HEK293 (cell line): ENCODE results near the gene AVL9.

Experiments
- CTCF ChIA-PET: fragments of 350-600 bp; formaldehyde crosslinking; extraction: SDS; loops from one replicate; lab custom pipeline; 2021; ENCODE audit warnings: antibody characterized with exemption; lab: Yijun Ruan, JAX
- POLR2A ChIA-PET: fragments of 300-600 bp; formaldehyde crosslinking; extraction: SDS; loops from one replicate; lab custom pipeline; 2020; ENCODE audit warnings: antibody characterized with exemption, inconsistent platforms; lab: Yijun Ruan, JAX
- H3K27ac ChIP-seq: fragments of 200-500 bp; sonication (Bioruptor generic); 2 replicates; pipeline ENCODE4 v1.5.1; 2014; ENCODE audit warnings: low read depth, low read length, control low read depth, inconsistent platforms; ENCODE audit errors: extremely low read depth
- H3K36me3 ChIP-seq, 2 experiments: fragments of 200-500 bp in 1 of 2; sonication (Bioruptor generic) in 1 of 2; 1 replicate in 1 of 2; 2 replicates in 1 of 2; pipeline ENCODE4 v1.5.1; 2014 to 2017; ENCODE audit warnings: inconsistent platforms in 2 of 2, low read length in 2 of 2; ENCODE audit not compliant: control insufficient read depth in 2 of 2, insufficient read depth in 1 of 2
- H3K4me1 ChIP-seq: fragments of 200-500 bp; sonication (Bioruptor generic); 2 replicates; pipeline ENCODE4 v1.5.1; 2014; ENCODE audit warnings: mild to moderate bottlenecking, low read length, inconsistent platforms; ENCODE audit not compliant: control insufficient read depth, insufficient read depth
- H3K4me3 ChIP-seq: 2 replicates; pipeline ENCODE4 v1.5.1; 2011; ENCODE audit warnings: low read depth, mild to moderate bottlenecking, control low read depth, low read length, moderate library complexity
- H3K9me3 ChIP-seq: fragments of 200-500 bp; sonication (Bioruptor generic); 2 replicates; pipeline ENCODE4 v1.5.1; 2014; ENCODE audit warnings: low read depth, low read length, inconsistent platforms; ENCODE audit not compliant: control insufficient read depth, insufficient read depth
- BCL11B ChIP-seq: fragments of 450-650 bp; formaldehyde crosslinking; IDR thresholded peaks from 2 replicates; pipeline ENCODE4 v1.5.1; 2016; ENCODE audit warnings: low read depth, missing biosample characterization, missing genetic modification characterization
- EGR2 ChIP-seq: fragments of 450-650 bp; formaldehyde crosslinking; IDR thresholded peaks from 2 replicates; pipeline ENCODE4 v1.5.1; 2016; ENCODE audit warnings: low read depth, missing biosample characterization, missing genetic modification characterization
- GFI1B ChIP-seq: fragments of 450-650 bp; formaldehyde crosslinking; IDR thresholded peaks from 2 replicates; pipeline ENCODE4 v1.5.1; 2016; ENCODE audit warnings: missing biosample characterization, missing genetic modification characterization
- GLI2 ChIP-seq: fragments of 450-650 bp; formaldehyde crosslinking; IDR thresholded peaks from 2 replicates; pipeline ENCODE4; 2017; ENCODE audit warnings: missing biosample characterization, missing genetic modification characterization, low read depth, borderline replicate concordance
- GLI4 ChIP-seq: fragments of 450-650 bp; formaldehyde crosslinking; IDR thresholded peaks from 2 replicates; pipeline ENCODE4 v1.5.1; 2016; ENCODE audit warnings: missing biosample characterization, missing genetic modification characterization
- KLF1 ChIP-seq: fragments of 450-650 bp; formaldehyde crosslinking; IDR thresholded peaks from 2 replicates; pipeline ENCODE4 v1.5.1; 2016; ENCODE audit warnings: missing biosample characterization, missing genetic modification characterization
- RBAK ChIP-seq: fragments of 450-650 bp; formaldehyde crosslinking; IDR thresholded peaks from 2 replicates; pipeline ENCODE4 v1.5.1; 2016; ENCODE audit warnings: missing biosample characterization, missing genetic modification characterization
- REPIN1 ChIP-seq: fragments of 450-650 bp; formaldehyde crosslinking; IDR thresholded peaks from 2 replicates; pipeline ENCODE4 v1.5.1; 2017; ENCODE audit warnings: missing biosample characterization, missing genetic modification characterization, low read depth
- SP3 ChIP-seq: fragments of 450-650 bp; formaldehyde crosslinking; IDR thresholded peaks from 2 replicates; pipeline ENCODE4 v1.5.1; 2016; ENCODE audit warnings: missing biosample characterization, missing genetic modification characterization
- ZFHX2 ChIP-seq: fragments of 450-650 bp; formaldehyde crosslinking; conservative IDR thresholded peaks from 2 replicates; pipeline ENCODE4 v1.5.1; 2016; ENCODE audit warnings: missing biosample characterization, missing genetic modification characterization
- ZNF121 ChIP-seq: fragments of 450-650 bp; formaldehyde crosslinking; IDR thresholded peaks from 2 replicates; pipeline ENCODE4 v1.5.1; 2016; ENCODE audit warnings: missing biosample characterization, missing genetic modification characterization
- ZNF266 ChIP-seq: fragments of 450-650 bp; formaldehyde crosslinking; IDR thresholded peaks from 2 replicates; pipeline ENCODE4 v1.5.1; 2016; ENCODE audit warnings: missing biosample characterization, missing genetic modification characterization, low read depth
- ZNF501 ChIP-seq: fragments of 450-650 bp; formaldehyde crosslinking; IDR thresholded peaks from 2 replicates; pipeline ENCODE4 v1.5.1; 2016; ENCODE audit warnings: missing biosample characterization, missing genetic modification characterization
- ZNF549 ChIP-seq: fragments of 450-650 bp; IDR thresholded peaks from 2 replicates; pipeline ENCODE4 v1.5.1; 2018; ENCODE audit warnings: missing biosample characterization, missing genetic modification characterization, mild to moderate bottlenecking, inconsistent platforms, moderate library complexity
- ZNF596 ChIP-seq: fragments of 450-650 bp; IDR thresholded peaks from 2 replicates; pipeline ENCODE4 v1.5.0; 2018; ENCODE audit warnings: missing biosample characterization, mild to moderate bottlenecking, missing genetic modification characterization, moderate library complexity
- ZNF624 ChIP-seq: fragments of 450-650 bp; formaldehyde crosslinking; IDR thresholded peaks from 2 replicates; pipeline ENCODE4 v1.5.1; 2017; ENCODE audit warnings: missing biosample characterization, missing genetic modification characterization
- ZNF629 ChIP-seq: fragments of 450-650 bp; formaldehyde crosslinking; IDR thresholded peaks from 2 replicates; pipeline ENCODE4 v1.5.1; 2017; ENCODE audit warnings: missing biosample characterization, missing genetic modification characterization
- ZNF707 ChIP-seq: fragments of 450-650 bp; formaldehyde crosslinking; IDR thresholded peaks from 2 replicates; pipeline ENCODE4 v1.5.1; 2016; ENCODE audit warnings: missing biosample characterization, missing genetic modification characterization
- ZNF747 ChIP-seq: fragments of 450-650 bp; formaldehyde crosslinking; IDR thresholded peaks from 2 replicates; pipeline ENCODE4 v1.5.1; 2016; ENCODE audit warnings: missing biosample characterization, missing genetic modification characterization
- TF ChIP-seq, protein P1 (sequence below): fragments of 450-650 bp; formaldehyde crosslinking; IDR thresholded peaks from 2 replicates; pipeline ENCODE4 v1.5.1; 2017; ENCODE audit warnings: missing biosample characterization, missing genetic modification characterization
- TF ChIP-seq, protein P2 (sequence below): fragments of 450-650 bp; formaldehyde crosslinking; IDR thresholded peaks from 2 replicates; pipeline ENCODE4 v1.5.1; 2016; ENCODE audit warnings: missing biosample characterization, missing genetic modification characterization, borderline replicate concordance
- TF ChIP-seq, protein P3 (sequence below): fragments of 450-650 bp; formaldehyde crosslinking; IDR thresholded peaks from 2 replicates; pipeline ENCODE4 v1.5.1; 2016; ENCODE audit warnings: missing biosample characterization, missing genetic modification characterization
- TF ChIP-seq, protein P4 (sequence below): fragments of 450-650 bp; formaldehyde crosslinking; IDR thresholded peaks from 2 replicates; pipeline ENCODE4 v1.5.1; 2016; ENCODE audit warnings: missing biosample characterization, missing genetic modification characterization
- TF ChIP-seq, protein P5 (sequence below): fragments of 450-650 bp; formaldehyde crosslinking; IDR thresholded peaks from 2 replicates; pipeline ENCODE4 v1.5.1; 2016; ENCODE audit warnings: missing biosample characterization, missing genetic modification characterization, low read depth

AVL9 gene

DNA sequence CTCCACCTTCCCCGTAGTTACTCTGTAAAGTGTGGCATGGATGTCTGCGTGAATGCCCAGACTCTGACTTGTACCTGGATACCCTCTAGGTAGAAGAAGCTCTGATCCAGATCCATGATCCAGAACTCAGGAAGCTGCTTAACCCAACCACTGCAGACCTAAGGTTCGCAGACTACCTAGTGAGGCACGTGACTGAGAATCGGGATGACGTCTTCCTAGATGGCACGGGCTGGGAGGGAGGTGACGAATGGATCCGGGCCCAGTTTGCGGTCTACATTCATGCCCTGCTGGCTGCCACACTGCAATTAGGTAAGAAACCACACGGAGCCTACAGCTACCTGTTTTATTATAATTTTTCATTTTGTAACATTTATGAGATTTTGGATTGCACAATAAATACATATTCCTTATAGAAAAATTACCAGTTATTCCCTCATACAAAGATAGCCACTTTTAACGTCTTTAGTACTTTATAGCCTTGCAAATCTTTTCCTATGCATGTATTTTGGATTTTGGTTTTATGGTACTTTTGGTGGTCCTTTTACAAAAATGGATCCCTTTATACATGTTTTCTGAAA lies 77.9 kb downstream of the AVL9 start:
- Histone ChIP-seq H3K9me3 (no peaks in the 10 kb centered on the region), H3K36me3 (peaks cover 43 to 49% of the 10 kb centered on the region in 2 experiments), H3K4me1 (no peaks in the 10 kb centered on the region; the same call in 1 of the 2 replicates), H3K27ac (no peak overlapping the region), H3K4me3 (no peak overlapping the region)
- TF ChIP-seq RBAK (no peak), ZNF747 (tag by site-specific recombination) (no peak), ZNF707 (no peak), ZNF624 (tag by site-specific recombination) (no peak), ZNF121 (tag by site-specific recombination) (no peak), ZNF501 (tag by site-specific recombination) (no peak), SP3 (tag by site-specific recombination) (no peak), REPIN1 (tag by site-specific recombination) (no peak), ZNF266 (tag by site-specific recombination) (no peak), ZFHX2 (tag by site-specific recombination) (no peak)
- TF ChIP-seq, protein P1, sequence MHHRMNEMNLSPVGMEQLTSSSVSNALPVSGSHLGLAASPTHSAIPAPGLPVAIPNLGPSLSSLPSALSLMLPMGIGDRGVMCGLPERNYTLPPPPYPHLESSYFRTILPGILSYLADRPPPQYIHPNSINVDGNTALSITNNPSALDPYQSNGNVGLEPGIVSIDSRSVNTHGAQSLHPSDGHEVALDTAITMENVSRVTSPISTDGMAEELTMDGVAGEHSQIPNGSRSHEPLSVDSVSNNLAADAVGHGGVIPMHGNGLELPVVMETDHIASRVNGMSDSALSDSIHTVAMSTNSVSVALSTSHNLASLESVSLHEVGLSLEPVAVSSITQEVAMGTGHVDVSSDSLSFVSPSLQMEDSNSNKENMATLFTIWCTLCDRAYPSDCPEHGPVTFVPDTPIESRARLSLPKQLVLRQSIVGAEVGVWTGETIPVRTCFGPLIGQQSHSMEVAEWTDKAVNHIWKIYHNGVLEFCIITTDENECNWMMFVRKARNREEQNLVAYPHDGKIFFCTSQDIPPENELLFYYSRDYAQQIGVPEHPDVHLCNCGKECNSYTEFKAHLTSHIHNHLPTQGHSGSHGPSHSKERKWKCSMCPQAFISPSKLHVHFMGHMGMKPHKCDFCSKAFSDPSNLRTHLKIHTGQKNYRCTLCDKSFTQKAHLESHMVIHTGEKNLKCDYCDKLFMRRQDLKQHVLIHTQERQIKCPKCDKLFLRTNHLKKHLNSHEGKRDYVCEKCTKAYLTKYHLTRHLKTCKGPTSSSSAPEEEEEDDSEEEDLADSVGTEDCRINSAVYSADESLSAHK (tag by site-specific recombination): no peak
- ChIA-PET POLR2A (interaction anchor here (0.6 to 0.9 kb wide), 2 partner anchors 76 to 77 kb away, joined by 3 to 6 read pairs; no protein-coding TSS in a partner anchor), CTCF (interaction anchor here (0.5 to 0.9 kb wide), 2 partner anchors 29 to 145 kb away, joined by 4 to 5 read pairs; no protein-coding TSS in a partner anchor)

DNA sequence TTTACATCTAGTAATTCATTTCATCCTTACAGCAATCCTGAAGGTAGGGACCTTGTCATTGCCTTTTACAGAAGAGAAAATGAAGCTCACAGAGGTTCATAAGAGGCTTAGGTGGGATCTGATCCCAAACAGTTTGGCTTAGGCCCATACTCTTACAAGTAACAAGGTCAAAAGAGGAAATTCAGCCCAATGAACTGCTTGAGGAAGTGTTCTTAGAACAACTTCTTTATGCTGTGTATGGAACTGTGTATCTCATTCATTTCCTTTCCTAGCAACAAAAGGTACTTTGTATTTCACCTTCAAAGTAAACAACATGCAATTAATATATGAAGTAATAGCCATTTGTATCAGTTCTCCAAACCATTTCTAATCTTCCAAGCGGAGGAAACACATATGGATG lies 79.3 kb downstream of the AVL9 start:
- POLR2A ChIA-PET: no interaction called here
- H3K36me3 ChIP-seq: peaks cover 43 to 50% of the 10 kb centered on the region in 2 experiments
- CTCF ChIA-PET: no interaction called here
- TF ChIP-seq ZNF707: no peak
- no peak for TF ChIP-seq ZNF629 (tag by site-specific recombination)
- TF ChIP-seq EGR2 (tag by site-specific recombination): no peak
- TF ChIP-seq KLF1 (tag by site-specific recombination): no peak
- TF ChIP-seq, protein P2, sequence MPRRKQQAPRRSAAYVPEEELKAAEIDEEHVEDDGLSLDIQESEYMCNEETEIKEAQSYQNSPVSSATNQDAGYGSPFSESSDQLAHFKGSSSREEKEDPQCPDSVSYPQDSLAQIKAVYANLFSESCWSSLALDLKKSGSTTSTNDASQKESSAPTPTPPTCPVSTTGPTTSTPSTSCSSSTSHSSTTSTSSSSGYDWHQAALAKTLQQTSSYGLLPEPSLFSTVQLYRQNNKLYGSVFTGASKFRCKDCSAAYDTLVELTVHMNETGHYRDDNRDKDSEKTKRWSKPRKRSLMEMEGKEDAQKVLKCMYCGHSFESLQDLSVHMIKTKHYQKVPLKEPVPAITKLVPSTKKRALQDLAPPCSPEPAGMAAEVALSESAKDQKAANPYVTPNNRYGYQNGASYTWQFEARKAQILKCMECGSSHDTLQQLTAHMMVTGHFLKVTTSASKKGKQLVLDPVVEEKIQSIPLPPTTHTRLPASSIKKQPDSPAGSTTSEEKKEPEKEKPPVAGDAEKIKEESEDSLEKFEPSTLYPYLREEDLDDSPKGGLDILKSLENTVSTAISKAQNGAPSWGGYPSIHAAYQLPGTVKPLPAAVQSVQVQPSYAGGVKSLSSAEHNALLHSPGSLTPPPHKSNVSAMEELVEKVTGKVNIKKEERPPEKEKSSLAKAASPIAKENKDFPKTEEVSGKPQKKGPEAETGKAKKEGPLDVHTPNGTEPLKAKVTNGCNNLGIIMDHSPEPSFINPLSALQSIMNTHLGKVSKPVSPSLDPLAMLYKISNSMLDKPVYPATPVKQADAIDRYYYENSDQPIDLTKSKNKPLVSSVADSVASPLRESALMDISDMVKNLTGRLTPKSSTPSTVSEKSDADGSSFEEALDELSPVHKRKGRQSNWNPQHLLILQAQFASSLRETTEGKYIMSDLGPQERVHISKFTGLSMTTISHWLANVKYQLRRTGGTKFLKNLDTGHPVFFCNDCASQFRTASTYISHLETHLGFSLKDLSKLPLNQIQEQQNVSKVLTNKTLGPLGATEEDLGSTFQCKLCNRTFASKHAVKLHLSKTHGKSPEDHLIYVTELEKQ (tag by site-specific recombination): no peak
- TF ChIP-seq BCL11B: no peak
- TF ChIP-seq, protein P3, sequence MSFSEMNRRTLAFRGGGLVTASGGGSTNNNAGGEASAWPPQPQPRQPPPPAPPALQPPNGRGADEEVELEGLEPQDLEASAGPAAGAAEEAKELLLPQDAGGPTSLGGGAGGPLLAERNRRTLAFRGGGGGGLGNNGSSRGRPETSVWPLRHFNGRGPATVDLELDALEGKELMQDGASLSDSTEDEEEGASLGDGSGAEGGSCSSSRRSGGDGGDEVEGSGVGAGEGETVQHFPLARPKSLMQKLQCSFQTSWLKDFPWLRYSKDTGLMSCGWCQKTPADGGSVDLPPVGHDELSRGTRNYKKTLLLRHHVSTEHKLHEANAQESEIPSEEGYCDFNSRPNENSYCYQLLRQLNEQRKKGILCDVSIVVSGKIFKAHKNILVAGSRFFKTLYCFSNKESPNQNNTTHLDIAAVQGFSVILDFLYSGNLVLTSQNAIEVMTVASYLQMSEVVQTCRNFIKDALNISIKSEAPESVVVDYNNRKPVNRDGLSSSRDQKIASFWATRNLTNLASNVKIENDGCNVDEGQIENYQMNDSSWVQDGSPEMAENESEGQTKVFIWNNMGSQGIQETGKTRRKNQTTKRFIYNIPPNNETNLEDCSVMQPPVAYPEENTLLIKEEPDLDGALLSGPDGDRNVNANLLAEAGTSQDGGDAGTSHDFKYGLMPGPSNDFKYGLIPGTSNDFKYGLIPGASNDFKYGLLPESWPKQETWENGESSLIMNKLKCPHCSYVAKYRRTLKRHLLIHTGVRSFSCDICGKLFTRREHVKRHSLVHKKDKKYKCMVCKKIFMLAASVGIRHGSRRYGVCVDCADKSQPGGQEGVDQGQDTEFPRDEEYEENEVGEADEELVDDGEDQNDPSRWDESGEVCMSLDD (tag by site-specific recombination): no peak
- TF ChIP-seq, protein P4, sequence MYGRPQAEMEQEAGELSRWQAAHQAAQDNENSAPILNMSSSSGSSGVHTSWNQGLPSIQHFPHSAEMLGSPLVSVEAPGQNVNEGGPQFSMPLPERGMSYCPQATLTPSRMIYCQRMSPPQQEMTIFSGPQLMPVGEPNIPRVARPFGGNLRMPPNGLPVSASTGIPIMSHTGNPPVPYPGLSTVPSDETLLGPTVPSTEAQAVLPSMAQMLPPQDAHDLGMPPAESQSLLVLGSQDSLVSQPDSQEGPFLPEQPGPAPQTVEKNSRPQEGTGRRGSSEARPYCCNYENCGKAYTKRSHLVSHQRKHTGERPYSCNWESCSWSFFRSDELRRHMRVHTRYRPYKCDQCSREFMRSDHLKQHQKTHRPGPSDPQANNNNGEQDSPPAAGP (tag by site-specific recombination): no peak
- TF ChIP-seq ZNF549 (tag by site-specific recombination): no peak
- no peak for TF ChIP-seq ZNF596
- no peak for TF ChIP-seq GLI4 (tag by site-specific recombination)
- TF ChIP-seq GLI2: no peak
- TF ChIP-seq, protein P5, sequence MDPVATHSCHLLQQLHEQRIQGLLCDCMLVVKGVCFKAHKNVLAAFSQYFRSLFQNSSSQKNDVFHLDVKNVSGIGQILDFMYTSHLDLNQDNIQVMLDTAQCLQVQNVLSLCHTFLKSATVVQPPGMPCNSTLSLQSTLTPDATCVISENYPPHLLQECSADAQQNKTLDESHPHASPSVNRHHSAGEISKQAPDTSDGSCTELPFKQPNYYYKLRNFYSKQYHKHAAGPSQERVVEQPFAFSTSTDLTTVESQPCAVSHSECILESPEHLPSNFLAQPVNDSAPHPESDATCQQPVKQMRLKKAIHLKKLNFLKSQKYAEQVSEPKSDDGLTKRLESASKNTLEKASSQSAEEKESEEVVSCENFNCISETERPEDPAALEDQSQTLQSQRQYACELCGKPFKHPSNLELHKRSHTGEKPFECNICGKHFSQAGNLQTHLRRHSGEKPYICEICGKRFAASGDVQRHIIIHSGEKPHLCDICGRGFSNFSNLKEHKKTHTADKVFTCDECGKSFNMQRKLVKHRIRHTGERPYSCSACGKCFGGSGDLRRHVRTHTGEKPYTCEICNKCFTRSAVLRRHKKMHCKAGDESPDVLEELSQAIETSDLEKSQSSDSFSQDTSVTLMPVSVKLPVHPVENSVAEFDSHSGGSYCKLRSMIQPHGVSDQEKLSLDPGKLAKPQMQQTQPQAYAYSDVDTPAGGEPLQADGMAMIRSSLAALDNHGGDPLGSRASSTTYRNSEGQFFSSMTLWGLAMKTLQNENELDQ (tag by site-specific recombination): no peak
- TF ChIP-seq GFI1B (tag by site-specific recombination): no peak

More for the DNA sequence above, 79.3 kb downstream of the AVL9 start:
- Histone ChIP-seq H3K4me1 (no peaks in the 10 kb centered on the region), H3K27ac (no peak overlapping the region), H3K4me3 (no peak overlapping the region), H3K9me3 (no peaks in the 10 kb centered on the region)
